ENCODE data around the gene IL36RN.

- TF ChIP-seq, protein P1, sequence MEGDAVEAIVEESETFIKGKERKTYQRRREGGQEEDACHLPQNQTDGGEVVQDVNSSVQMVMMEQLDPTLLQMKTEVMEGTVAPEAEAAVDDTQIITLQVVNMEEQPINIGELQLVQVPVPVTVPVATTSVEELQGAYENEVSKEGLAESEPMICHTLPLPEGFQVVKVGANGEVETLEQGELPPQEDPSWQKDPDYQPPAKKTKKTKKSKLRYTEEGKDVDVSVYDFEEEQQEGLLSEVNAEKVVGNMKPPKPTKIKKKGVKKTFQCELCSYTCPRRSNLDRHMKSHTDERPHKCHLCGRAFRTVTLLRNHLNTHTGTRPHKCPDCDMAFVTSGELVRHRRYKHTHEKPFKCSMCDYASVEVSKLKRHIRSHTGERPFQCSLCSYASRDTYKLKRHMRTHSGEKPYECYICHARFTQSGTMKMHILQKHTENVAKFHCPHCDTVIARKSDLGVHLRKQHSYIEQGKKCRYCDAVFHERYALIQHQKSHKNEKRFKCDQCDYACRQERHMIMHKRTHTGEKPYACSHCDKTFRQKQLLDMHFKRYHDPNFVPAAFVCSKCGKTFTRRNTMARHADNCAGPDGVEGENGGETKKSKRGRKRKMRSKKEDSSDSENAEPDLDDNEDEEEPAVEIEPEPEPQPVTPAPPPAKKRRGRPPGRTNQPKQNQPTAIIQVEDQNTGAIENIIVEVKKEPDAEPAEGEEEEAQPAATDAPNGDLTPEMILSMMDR (IDR thresholded peaks at IDR 0.05): no peak
- no peak for TF ChIP-seq POLR2A (IDR thresholded peaks at IDR 0.05)
These were observed 1.9 kb upstream of the IL36RN start for GRCh38 chr2:113057117-113057516.

Data from adrenal gland (tissue), 5 donors.